ENCODE results near the gene B4GALNT4.

B4GALNT4 gene

GRCh38 chr11:425301-425700, 56.0 kb downstream of the B4GALNT4 start:
- DNase-seq = no peak

- no peak for DNase-seq
Observed at GRCh38 chr11:426851-427250, 57.6 kb downstream of the B4GALNT4 start.

DNA sequence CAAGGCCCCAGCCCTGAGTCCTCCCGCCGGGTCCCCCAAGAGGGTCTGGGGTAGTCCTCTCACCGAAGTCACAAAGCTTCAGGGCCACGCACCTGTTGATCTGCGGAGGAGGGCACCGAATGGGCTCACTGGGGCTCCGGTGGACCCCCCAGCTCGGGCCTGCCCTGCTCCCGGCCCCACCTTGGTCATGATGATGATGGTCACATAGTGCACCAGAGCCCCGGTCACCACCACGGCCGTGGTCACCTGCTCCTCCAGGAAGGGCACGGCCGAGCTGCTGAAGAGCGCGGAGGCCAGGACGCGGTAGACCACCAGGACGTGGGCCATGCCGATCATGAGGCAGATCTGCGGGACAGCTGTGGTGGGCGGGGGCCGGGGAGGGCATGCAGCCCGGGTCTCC, 59.0 kb downstream of the B4GALNT4 start:
- DNase-seq = no peak

GRCh38 chr11:429391-429790, 60.1 kb downstream of the B4GALNT4 start:
- no peak for DNase-seq

- no peak for DNase-seq
Observed at GRCh38 chr11:429931-430456, 60.7 kb downstream of the B4GALNT4 start.
